H1 (cell line): ENCODE measurements around the gene TRPT1.

Experiments
- ATF2 ChIP-seq: IDR thresholded peaks from 2 replicates; pipeline ENCODE4 v1.6.1; 2012; ENCODE audit warnings: low read length, inconsistent platforms
- CBX5 ChIP-seq: fragments of 300-800, 300-1000 bp; sonication (generic); IDR thresholded peaks from 2 replicates; pipeline ENCODE4 v1.7.1; 2016; ENCODE audit warnings: antibody characterized with exemption, low read length, low read depth
- CTCF ChIP-seq, 3 experiments: IDR thresholded peaks; 1 replicate in 2 of 3; 2 replicates in 1 of 3; pipeline versions ENCODE4 v1.5.1 to v1.6.1; 2011; ENCODE audit warnings: low read length in 3 of 3, mild to moderate bottlenecking in 3 of 3, inconsistent platforms in 2 of 3, low read depth in 1 of 3, moderate library complexity in 1 of 3; ENCODE audit not compliant: insufficient read depth in 1 of 3; ENCODE audit errors: control extremely low read depth in 1 of 3
- GABPA ChIP-seq: IDR thresholded peaks from 2 replicates; pipeline ENCODE4 v1.6.1; 2011; ENCODE audit warnings: mild to moderate bottlenecking, low read length, moderate library complexity, borderline replicate concordance; ENCODE audit not compliant: insufficient read depth
- HDAC6 ChIP-seq: IDR thresholded peaks from one replicate; pipeline ENCODE4 v1.7.1; 2012; ENCODE audit warnings: low read depth, mild to moderate bottlenecking, inconsistent platforms, low read length, moderate library complexity
- MAFK ChIP-seq: IDR thresholded peaks from 2 replicates; pipeline ENCODE4 v1.6.1; 2012; ENCODE audit warnings: low read depth, mild to moderate bottlenecking, improper control_type of control experiment, low read length
- MAX ChIP-seq: IDR thresholded peaks from 2 replicates; pipeline ENCODE4 v1.6.1; 2012; ENCODE audit warnings: inconsistent platforms
- POLR2A ChIP-seq, 2 experiments: IDR thresholded peaks; 1 replicate in 1 of 2; 2 replicates in 1 of 2; pipeline ENCODE4 v1.6.1; 2011; ENCODE audit warnings: low read depth in 2 of 2, low read length in 2 of 2, mild to moderate bottlenecking in 2 of 2; ENCODE audit errors: control extremely low read depth in 1 of 2
- TAF1 ChIP-seq: IDR thresholded peaks from 2 replicates; pipeline ENCODE4 v1.6.1; 2011; ENCODE audit warnings: mild to moderate bottlenecking, low read depth, low read length
- USF2 ChIP-seq: IDR thresholded peaks from 2 replicates; pipeline ENCODE4 v1.6.1; 2011; ENCODE audit warnings: low read length, improper control_type of control experiment
- ZNF274 ChIP-seq: IDR thresholded peaks from 2 replicates; pipeline ENCODE4 v1.7.0; 2012; ENCODE audit warnings: low read length, borderline replicate concordance; ENCODE audit errors: extremely low read depth

GRCh38 chr11:64232967-64233315 lies 7.0 kb upstream of the TRPT1 start:
- no peak for TF ChIP-seq ZNF274
- no peak for TF ChIP-seq CTCF (IDR thresholded peaks at IDR 0.05; ENCODE audit: control extremely low read depth in 1 of 3, insufficient read depth in 1 of 3, low read depth in 1 of 3, low read length in 3 of 3)
- no peak for TF ChIP-seq MAX
- no peak for TF ChIP-seq GABPA
- TF ChIP-seq ATF2 = no peak
- TF ChIP-seq HDAC6 = no peak
- TF ChIP-seq MAFK = no peak
- no peak for TF ChIP-seq POLR2A (IDR thresholded peaks at IDR 0.05; ENCODE audit: control extremely low read depth in 1 of 2, low read depth in 2 of 2, low read length in 2 of 2)
- TF ChIP-seq CBX5 = no peak
- no peak for TF ChIP-seq USF2
- TF ChIP-seq TAF1 = no peak
